Ishikawa (cell line): ENCODE results near the gene XIRP2.

Source experiments
- EP300 ChIP-seq: IDR thresholded peaks from 2 replicates; pipeline ENCODE4 v1.6.1; 2012; ENCODE audit warnings: borderline replicate concordance
- RAD21 ChIP-seq: IDR thresholded peaks from 2 replicates; pipeline ENCODE4 v1.6.1; 2012; ENCODE audit warnings: low read depth
- REST ChIP-seq: IDR thresholded peaks from 2 replicates; pipeline ENCODE4 v1.6.1; 2012; ENCODE audit warnings: low read depth, mild to moderate bottlenecking
- TAF1 ChIP-seq: IDR thresholded peaks from 2 replicates; pipeline ENCODE4 v1.6.1; 2012; ENCODE audit warnings: low read depth, mild to moderate bottlenecking

GRCh38 chr2:167279810-167280209, 391.5 kb downstream of the XIRP2 start:
- TF ChIP-seq EP300 = no peak
- TF ChIP-seq REST = no peak
- no peak for TF ChIP-seq RAD21
- no peak for TF ChIP-seq TAF1
